Measurements from ENCODE around the gene NCAN. TPM values are rescaled to one million over a fixed set of nuclear protein-coding genes. Genes with fewer than 3 reads are reported as not detected.

Gene NCAN
- total and polyA plus RNA-seq, 2 of the 4 experiments (the other 2 are of a cell fraction), result not detected

Small RNA genes lying within 50 kb of the gene (microRNA-seq; reads per million reads assigned to microRNA genes)
- not detected for gene RNU6-1028P (ENCODE audit: insufficient read depth, insufficient read length)

Small RNA genes lying within 50 kb of the gene (small RNA-seq; reads per million reads assigned to genes)
- 0 reads per million in 5 experiments for gene RNU6-1028P

Other genes with a start within 250 kb of the NCAN start
- gene SUGP2, start 178.4 kb upstream of the NCAN start, total RNA-seq (2012; rRNA removed), result 23.3 and 25.8 TPM in 2 replicates
- gene SUGP2, start 178.4 kb upstream of the NCAN start, polyA plus RNA-seq (2012; rRNA removed), result 58.5 and 69.2 TPM in 2 replicates
- 46.7 and 52.7 TPM in 2 replicates for gene ARMC6, start 178.4 kb upstream of the NCAN start, total RNA-seq (2012; rRNA removed)
- 41.5 and 44.7 TPM in 2 replicates for gene ARMC6, start 178.4 kb upstream of the NCAN start, polyA plus RNA-seq (2012; rRNA removed)
- gene SLC25A42, start 148.0 kb upstream of the NCAN start, total RNA-seq (2012; rRNA removed), result 1.9 and 2.0 TPM in 2 replicates
- gene SLC25A42, start 148.0 kb upstream of the NCAN start, polyA plus RNA-seq (2012; rRNA removed), result 8.6 and 9.9 TPM in 2 replicates
- 11.1 TPM in 2 replicates for gene TMEM161A, start 73.5 kb upstream of the NCAN start, total RNA-seq (2012; rRNA removed)
- gene TMEM161A, start 73.5 kb upstream of the NCAN start, polyA plus RNA-seq (2012; rRNA removed), result 34.8 and 45.9 TPM in 2 replicates
- gene MEF2B, start 41.7 kb upstream of the NCAN start, total RNA-seq (2012; rRNA removed), result under 0.01 and 0.18 TPM in 2 replicates
- 0.80 and 0.94 TPM in 2 replicates for gene MEF2B, start 41.7 kb upstream of the NCAN start, polyA plus RNA-seq (2012; rRNA removed)
- 14.7 and 16.7 TPM in 2 replicates for gene BORCS8, start 19.8 kb upstream of the NCAN start, total RNA-seq (2012; rRNA removed)
- gene BORCS8, start 19.8 kb upstream of the NCAN start, polyA plus RNA-seq (2012; rRNA removed), result 33.9 and 40.3 TPM in 2 replicates
- gene RFXANK, start 19.7 kb upstream of the NCAN start, total RNA-seq (2012; rRNA removed), result 61.4 and 68.3 TPM in 2 replicates
- 97.8 and 109 TPM in 2 replicates for gene RFXANK, start 19.7 kb upstream of the NCAN start, polyA plus RNA-seq (2012; rRNA removed)
- gene NR2C2AP, start 8.5 kb upstream of the NCAN start, total RNA-seq (2012; rRNA removed), result 5.4 and 6.9 TPM in 2 replicates
- 9.0 and 9.6 TPM in 2 replicates for gene NR2C2AP, start 8.5 kb upstream of the NCAN start, polyA plus RNA-seq (2012; rRNA removed)
- gene TM6SF2, start 61.3 kb downstream of the NCAN start, total RNA-seq (2012; rRNA removed), result under 0.01 and 0.18 TPM in 2 replicates
- 0.97 and 1.1 TPM in 2 replicates for gene TM6SF2, start 61.3 kb downstream of the NCAN start, polyA plus RNA-seq (2012; rRNA removed)
- 35.8 and 38.3 TPM in 2 replicates for gene SUGP1, start 108.6 kb downstream of the NCAN start, total RNA-seq (2012; rRNA removed)
- gene SUGP1, start 108.6 kb downstream of the NCAN start, polyA plus RNA-seq (2012; rRNA removed), result 33.2 and 38.6 TPM in 2 replicates
- 21.7 and 24.6 TPM in 2 replicates for gene MAU2, start 108.9 kb downstream of the NCAN start, total RNA-seq (2012; rRNA removed)
- 31.1 and 35.5 TPM in 2 replicates for gene MAU2, start 108.9 kb downstream of the NCAN start, polyA plus RNA-seq (2012; rRNA removed)
- gene GATAD2A, start 193.7 kb downstream of the NCAN start, total RNA-seq (2012; rRNA removed), result 23.5 and 32.8 TPM in 2 replicates
- gene GATAD2A, start 193.7 kb downstream of the NCAN start, polyA plus RNA-seq (2012; rRNA removed), result 33.2 and 44.3 TPM in 2 replicates